HG02885 (cell line): ENCODE results near the gene ETFA.
"Not testable (repeated sequence)": the region's sequence is repeated elsewhere in the genome, so short reads cannot be mapped to it uniquely, and the experiment has no call there.

Source experiments
- ATAC-seq: cut with Tn5 transposase; IDR thresholded peaks from one replicate; pipeline ENCODE4 v1.9.1; 2021; ENCODE audit warnings: mild to moderate bottlenecking; ENCODE audit not compliant: unreplicated experiment, poor library complexity

The ETFA gene

GRCh38 chr15:76285241-76285825, 25.9 kb downstream of the ETFA start:
- ATAC-seq, result no peak

DNA sequence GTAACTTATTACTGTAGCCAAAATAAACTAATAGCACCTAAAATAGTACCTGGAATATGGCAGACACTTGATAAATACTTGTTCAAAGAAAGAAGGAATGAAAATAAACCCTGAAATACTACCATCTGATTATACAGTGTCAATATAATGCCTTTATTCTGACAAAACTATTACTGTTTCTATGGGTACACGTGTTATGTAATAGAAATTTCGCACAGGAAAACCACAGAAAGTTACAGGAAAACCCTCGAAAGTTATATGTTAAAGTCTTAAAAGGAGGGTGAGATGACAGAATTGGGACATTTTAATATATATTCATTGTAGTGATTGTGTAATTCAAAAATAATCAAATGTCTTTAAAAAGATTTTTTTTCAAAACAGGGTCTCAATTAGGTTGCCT, 28.8 kb downstream of the ETFA start:
- ATAC-seq, result no peak

DNA sequence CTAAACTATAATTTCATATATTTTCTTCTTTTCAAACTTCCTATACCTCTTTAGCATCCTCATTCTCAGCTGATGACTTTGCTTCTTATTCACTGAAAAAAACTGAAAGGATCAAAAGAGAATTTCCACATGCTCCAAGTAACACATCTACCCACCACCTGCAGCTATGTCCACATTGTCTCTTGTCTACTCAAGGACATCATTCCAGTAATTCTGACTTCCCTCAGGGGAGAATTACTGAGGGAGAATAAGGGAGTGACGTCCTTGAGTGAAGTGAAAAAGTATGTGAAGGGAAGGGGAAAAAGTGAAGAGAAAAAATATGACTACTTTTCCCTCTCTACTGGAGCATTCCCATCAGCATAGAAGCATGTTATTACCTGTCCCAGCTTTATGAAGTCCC, 32.6 kb downstream of the ETFA start:
- ATAC-seq, result no peak

- no peak for ATAC-seq
Measured at GRCh38 chr15:76274821-76275220, 36.4 kb downstream of the ETFA start.

GRCh38 chr15:76274226-76274625, 37.0 kb downstream of the ETFA start:
- ATAC-seq, result no peak

- ATAC-seq, result no peak
Measured at GRCh38 chr15:76270876-76271275, 40.4 kb downstream of the ETFA start.

GRCh38 chr15:76267077-76267476, 44.2 kb downstream of the ETFA start:
- no peak for ATAC-seq

DNA sequence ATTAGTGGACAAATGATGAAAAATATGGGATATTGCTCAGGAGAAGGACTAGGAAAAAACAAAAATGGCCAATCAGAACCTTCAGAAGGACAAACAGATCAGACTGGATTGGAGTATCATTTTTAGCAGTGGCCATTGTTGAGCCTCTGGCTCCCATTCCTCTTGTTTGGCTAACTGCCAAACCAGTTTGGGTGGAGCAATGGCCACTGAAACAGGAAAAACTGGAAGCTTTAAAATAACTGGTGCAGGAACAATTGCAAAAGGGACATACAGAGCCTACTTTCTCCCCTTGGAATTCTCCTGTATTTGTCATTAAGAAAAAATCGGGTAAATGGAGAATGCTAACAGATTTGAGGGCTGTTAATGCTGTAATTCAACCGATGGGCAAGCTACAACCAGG, 45.5 kb downstream of the ETFA start:
- ATAC-seq, result not testable (repeated sequence)

GRCh38 chr15:76260246-76260938, 50.9 kb downstream of the ETFA start:
- ATAC-seq, result no peak

DNA sequence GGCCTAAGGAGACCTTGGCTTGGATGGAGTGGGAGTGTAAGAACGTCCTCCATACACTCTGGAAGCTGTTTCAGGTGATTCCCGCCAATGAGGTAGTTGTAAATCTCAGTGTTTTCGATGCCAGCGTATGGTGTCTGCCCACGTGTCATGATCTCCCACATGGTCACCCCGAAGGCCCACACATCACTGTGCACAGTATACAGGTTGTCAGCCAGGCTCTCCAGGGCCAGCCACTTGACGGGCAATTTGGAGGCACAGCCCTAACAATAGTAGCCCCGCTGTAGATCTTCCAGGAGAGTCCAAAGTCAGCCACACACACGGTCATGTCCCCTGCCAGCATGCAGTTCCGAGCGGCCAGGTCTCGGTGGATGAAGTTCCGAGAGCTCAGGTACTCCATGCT, 51.9 kb downstream of the ETFA start:
- no peak for ATAC-seq

DNA sequence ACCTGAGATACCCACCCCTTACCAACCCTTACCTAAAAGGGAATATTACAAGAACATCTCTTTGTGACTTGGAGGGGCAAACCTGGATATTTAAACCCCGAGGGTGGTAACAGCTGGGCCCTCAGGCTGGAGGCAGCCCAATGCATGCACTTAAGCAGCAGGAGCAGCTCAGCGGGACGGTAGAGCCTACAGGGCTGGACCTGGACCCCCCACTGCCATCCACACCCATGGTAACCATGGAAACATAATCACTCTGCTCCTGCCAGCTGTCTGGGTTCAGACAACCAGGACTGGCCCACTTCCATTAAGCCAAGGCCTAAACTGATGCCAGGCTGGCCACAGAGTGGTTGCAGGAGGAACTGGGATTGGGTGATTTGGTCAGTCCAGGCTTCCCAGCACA, 52.8 kb downstream of the ETFA start:
- no peak for ATAC-seq

DNA sequence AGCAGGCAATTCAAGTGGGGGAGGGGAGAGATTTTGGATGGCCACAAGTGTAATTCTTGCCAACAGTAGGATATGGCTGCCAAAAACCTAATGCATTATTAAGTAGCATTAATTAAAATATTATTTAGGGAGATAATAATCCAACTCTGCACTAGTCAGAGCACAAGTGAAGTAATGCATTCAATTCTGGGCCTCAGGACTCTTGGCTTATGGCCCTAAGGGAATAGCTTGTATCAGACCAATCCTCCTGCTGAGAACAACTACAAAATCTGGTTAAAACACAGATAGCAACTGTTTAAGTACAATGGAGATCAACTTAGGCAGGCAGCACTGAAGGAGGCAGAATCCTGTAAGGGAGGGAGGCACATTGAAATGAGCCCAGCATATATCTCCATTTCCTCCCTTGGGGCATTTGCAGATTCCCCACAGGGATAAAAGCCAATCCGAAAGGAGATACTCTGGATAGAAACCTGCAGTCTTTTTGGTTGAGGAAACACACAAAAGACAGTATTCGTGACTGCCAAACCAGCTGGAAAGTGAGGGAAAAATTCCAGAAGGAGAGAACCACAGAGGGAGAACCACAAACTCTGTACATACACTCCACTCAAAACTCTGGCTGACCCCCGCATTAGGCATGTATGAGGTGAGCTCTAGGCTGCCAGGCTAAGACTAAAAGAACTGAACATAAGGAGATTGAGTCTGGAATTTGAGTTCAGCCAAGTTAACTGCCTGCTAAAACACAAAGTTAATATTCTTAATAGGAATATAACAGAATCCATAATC, 57.4 kb downstream of the ETFA start:
- no peak for ATAC-seq

- ATAC-seq, result no peak
Measured at GRCh38 chr15:76252249-76252648, 59.0 kb downstream of the ETFA start.

DNA sequence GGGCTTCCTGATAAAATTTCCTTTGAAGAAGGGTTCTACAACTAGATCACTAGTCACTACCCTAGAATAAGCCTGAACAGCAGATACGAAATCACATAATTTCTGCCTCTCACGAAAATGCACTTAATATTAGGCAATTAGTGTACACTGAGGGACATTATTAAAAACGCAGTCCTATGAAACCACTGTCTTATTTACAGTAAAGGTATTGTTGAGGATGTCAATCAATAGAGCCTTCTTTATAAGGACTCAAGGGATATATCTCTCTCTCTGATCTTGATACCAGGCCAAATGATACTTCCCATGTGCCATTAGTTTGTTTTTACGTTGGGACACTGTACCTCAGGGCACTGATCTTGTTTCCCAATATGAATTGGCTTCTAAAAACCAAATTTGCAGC, 59.6 kb downstream of the ETFA start:
- ATAC-seq, result no peak

DNA sequence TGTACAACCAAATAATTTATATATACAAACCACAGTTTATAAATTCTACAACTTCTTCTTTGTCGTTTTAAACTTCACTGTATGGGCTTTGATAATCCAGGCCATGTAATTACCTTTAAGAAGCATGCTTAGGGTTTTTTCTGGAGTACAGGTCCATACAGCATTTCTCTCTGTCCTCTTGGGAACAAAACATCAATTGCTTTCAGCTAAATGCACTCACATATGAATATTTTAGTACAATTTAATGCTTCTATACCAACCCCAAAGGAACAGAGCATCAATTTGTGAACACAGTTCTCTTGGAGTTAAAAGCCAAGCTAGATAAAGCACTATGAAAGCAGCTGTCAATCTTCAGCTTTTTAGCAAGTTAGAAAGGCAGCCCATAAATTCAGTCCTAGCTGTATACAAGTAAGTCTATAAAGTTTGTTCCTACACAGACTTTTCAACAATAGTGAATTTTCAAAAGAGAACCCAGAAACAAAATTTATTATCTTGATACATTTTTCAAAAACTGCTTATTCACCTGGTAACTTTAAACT, 66.1 kb downstream of the ETFA start:
- ATAC-seq, result no peak

- no peak for ATAC-seq
Measured at GRCh38 chr15:76239786-76240185, 71.5 kb downstream of the ETFA start.

DNA sequence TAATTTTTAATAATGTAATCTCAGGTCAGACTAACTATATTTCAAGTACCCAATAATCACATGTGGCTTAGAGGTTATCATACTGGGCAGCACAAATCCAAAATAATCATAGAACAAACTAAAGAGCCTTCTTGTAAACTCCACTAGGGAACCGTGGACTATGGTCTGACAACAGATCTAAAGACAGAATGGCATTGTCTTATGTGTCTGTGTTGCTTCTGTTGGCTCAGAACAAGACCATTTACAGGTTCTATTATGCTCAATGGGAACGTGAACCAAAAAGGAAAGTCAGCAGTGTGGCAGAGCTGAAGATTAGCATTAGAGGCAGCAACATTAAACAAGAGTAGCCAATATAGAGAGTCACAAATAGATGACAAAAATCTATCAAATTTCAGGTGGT, 74.9 kb downstream of the ETFA start:
- ATAC-seq, result no peak

DNA sequence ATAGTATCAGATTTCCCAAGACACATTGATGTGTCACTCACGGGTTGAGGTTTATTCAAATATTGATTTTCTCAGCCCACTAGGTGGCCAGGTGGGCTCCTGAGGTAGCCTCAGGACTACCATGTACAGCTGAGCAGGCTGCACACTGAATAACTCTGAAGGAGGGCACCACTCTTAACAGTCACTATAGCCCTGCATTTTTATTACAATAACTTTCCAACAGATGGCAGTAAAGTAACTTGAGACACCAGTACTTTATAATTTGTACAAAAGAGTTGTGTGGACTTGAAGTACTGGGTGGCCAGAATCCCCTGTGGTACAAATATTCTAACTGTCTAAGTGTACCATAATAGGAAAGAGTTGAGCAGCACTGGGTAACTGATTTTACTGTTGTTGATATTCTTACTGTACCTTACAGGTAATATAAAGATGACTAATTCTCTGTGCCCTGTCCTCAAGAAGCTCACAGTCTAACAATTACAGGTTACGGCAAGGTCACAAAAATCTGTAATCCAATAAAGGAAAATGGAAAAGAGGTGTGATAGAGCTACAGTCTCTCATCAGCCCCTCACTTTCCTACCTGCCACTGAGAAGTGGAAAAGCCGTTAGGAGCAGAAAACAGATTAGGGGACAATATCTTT, 76.0 kb downstream of the ETFA start:
- ATAC-seq, result no peak

DNA sequence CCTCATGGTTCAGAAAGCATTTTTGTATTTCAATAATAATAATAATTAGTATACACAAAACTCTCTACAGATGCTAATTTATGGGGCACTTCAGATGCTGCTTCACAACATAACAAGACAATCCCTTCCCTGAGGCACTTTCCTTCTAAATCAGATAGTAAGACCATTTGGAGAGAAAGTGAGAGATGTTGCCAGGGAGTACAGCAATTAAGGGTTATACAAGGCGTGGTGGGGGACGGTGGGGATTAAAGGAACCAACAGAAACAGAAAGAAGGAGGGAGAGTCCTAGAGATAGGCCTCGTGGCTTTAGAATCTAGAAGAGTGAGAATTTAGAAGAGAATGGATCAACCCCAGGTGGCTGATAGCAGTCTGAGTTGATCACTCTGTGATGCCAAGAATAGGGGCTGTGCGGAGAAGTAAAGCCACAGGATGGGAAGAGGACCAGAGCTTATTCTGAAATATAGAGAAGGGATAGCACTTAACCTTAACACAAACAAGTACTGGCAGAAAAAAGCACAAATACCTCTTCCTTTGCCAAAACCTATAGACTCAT, 76.9 kb downstream of the ETFA start:
- no peak for ATAC-seq

- ATAC-seq, result no peak
Measured at GRCh38 chr15:76233921-76234320, 77.3 kb downstream of the ETFA start.

GRCh38 chr15:76229266-76229665, 82.0 kb downstream of the ETFA start:
- ATAC-seq, result no peak
